HG03457 (cell line): ENCODE data around the gene C19orf85.

Source experiments
- ATAC-seq: cut with Tn5 transposase; IDR thresholded peaks from one replicate; pipeline ENCODE4 v1.9.1; 2021; ENCODE audit warnings: moderate number of reproducible peaks; ENCODE audit not compliant: unreplicated experiment

The C19orf85 gene

GRCh38 chr19:55478364-55478763 is 13.8 kb upstream of the C19orf85 start:
- no peak for ATAC-seq

DNA sequence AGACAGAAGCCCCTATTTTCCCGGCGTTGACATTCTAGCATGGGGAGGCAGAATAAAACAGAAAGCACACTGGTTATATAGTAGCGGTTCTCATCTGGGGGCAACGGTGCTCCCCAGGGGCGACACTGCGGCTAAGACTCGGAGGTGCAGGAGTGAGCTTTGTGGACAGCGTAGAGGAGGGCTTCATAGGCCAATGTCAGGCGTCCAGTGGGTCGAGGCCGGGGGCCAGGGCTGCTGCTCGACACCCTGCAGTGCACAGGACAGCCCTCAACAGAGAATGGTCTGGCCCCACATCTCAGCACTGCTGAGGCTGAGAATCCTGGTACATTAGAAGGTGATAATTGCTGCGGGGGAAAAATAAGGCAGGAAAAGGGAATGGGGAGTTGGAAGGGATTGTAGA is 13.4 kb upstream of the C19orf85 start:
- ATAC-seq, result no peak

GRCh38 chr19:55476100-55476775 is 11.7 kb upstream of the C19orf85 start, which contains the start of gene ZNF628:
Gene ZNF628, plus strand, starts transcription at chr19:55476617. Its CDS starts 3,294 bp downstream, at chr19:55479911.
- ATAC-seq, result peak; percentile 67

DNA sequence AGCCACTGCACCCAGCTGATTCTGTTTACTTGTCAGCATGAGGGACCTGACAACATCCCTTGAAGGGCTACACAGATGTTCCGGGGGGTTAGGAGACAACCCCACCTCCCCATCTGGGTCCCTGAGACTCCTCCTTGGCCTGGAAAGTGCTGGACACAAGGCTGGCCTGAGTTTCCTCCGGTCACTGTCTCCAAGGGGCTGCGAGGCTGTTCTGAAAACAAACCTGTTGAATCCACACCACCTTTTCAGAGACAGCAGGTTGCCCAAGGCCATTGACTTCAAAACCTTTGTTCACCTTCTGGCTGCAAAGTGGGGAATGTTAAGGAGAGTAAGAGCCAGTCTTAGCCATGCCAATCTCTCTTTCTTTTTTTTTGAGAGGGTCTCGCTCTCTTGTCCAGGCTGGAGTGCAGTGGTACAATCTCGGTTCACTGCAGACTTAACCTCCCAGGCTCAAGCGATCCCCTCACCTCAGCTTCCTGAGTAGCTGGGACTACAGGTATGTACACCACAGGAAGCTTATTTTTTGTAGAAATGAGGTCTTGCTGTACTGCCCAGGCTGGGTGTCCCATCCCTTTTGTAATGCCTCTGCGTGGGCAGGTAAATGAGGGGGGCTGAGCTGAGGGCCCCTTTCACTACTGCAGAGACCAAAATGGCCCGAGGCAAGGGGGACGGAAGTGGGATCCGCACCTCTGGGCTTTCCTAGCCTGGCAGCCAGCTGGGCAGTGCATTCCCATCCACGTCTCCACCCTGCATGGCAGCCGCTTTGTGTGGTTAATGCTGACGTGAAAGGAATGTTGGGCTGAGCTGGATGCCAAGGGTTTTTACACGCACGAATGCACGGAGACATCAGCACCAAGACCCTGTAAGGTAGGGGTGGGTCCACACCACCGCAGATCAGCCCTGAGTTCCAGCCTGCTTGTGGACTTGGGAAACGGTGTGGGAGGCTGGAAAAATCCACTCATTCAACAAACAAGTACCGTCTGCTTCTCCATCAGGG is 10.0 kb upstream of the C19orf85 start:
- ATAC-seq, result no peak

GRCh38 chr19:55473225-55474012 is 8.9 kb upstream of the C19orf85 start:
- ATAC-seq, result no peak

- ATAC-seq, result no peak
Observed at GRCh38 chr19:55472463-55472862, 7.9 kb upstream of the C19orf85 start.

- ATAC-seq, result no peak
Observed at GRCh38 chr19:55471266-55471665, 6.7 kb upstream of the C19orf85 start.

DNA sequence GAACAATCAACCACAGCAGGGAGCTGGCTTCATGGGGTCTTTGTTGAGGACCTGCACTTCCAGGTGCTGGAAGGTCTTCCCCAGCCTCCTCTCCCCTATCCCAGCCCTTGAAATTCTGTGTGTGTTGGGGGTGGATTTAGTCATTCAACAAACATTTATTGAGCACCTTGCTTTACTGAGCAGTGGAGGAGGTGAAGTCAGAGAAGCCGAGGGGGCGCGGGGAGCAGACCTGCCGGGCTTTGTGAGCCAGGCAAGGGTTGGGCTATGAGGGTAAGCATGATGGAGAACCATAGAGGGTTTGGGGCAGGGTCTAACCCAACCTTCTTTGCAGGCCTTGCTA is 3.5 kb upstream of the C19orf85 start:
- no peak for ATAC-seq

DNA sequence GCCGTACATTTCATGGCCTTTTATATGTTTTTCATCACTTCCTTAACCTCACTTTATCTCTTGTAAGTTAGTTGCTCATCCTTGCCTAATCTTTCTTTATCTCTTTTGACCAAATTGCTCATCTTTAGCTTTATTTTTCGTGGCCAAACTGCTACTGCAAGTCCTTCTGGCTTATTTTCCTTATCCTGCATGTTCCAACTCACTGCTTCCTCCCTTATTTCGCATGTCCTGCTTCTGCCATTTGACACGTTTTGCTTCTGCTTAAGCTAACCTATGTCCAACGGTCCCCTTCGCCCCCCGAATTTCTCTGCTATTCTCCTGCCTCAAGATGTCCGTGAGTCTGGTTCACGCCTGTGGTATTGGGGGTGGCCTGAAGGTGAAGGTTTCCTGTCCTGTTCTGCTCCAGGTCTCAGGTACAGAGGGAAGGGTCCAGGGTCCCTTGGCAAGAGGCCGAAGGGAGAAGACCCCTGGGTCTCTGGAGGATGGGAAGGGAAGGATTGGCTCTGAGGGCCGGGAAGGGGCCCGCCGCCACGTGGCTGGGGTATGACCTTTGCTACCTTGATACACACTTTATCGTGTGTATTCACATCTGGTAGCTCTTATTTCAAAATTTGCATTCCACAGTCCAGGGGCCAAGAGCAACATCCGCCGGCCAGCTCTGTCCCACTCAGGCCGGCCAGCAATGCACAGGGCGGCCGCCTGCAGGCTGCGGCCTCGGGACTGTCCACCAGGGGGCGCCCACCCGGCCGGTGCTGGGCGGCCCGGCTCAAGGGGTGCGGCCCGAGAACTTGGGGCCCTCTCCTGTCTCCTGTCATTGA is 2.9 kb upstream of the C19orf85 start:
- ATAC-seq, result no peak

DNA sequence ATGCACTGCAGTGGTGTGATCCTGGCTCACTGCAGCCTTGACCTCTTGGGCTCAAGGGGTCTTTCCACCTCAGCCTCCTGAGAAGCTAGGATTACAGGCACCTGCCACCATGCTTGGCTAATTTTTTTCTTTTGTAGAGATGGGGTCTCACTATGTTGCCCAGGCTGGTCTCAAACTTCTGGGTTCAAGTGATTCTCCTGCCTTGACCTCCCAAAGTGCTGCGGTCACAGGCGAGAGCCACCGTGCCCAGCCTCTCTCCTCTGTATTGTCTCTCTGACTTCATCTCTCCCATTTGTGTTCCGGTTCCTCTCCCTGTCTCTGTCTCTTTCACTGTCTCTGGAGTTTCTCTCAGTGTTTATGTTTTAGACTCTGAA is 1.7 kb upstream of the C19orf85 start:
- ATAC-seq, result no peak

- no peak for ATAC-seq
Observed at GRCh38 chr19:55465460-55466240, 1.1 kb upstream of the C19orf85 start.

DNA sequence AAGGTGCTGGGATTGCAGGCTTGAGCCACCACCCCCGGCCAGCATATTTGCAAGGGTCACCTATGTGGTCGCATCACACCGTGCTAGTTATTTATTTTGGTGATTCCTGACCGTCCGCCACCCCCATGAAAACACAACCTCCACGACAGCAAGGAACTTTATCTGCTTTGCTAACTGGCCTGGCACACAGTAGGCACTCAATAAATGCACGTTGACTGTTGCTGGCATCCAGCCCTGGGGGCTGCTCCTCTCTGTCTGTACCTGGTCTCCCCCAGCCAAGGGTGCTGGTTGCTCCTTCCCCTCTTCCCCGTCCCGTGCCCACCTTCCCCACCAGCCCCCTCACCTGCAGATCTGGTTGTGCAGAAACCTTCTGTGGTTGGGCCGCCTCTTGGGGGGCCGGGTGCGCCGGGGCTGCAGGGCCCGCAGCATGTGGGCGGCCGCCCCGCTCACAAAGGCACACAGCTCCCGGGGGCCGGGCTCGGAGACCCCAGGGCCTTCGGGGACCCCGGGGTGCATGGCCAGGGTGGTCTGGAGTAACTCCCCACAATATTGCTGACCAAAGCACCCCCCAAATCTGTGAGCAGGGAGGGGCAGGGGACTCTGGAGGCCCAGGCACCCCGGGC is 401 bp downstream of the C19orf85 start:
- ATAC-seq, result no peak

GRCh38 chr19:55463583-55464031 is 944 bp downstream of the C19orf85 start:
- ATAC-seq, result no peak

GRCh38 chr19:55462722-55463121 is 1.8 kb downstream of the C19orf85 start:
- no peak for ATAC-seq

GRCh38 chr19:55461974-55462626 is 2.5 kb downstream of the C19orf85 start:
- no peak for ATAC-seq

- ATAC-seq, result peak; percentile 72
Observed at GRCh38 chr19:55461259-55461973, 3.1 kb downstream of the C19orf85 start, which contains the start of gene ISOC2. Gene ISOC2, minus strand, starts transcription at chr19:55461642. Its CDS starts 5,156 bp downstream, at chr19:55456486.

GRCh38 chr19:55460670-55461258 is 3.8 kb downstream of the C19orf85 start:
- no peak for ATAC-seq
